ENCODE data around the gene PPP1R26. TPM values are rescaled to one million over a fixed set of nuclear protein-coding genes. Genes with fewer than 3 reads are reported as not detected.

Gene PPP1R26
- total RNA-seq, 1 donor from 2014 or later = 50.2 TPM

DNA sequence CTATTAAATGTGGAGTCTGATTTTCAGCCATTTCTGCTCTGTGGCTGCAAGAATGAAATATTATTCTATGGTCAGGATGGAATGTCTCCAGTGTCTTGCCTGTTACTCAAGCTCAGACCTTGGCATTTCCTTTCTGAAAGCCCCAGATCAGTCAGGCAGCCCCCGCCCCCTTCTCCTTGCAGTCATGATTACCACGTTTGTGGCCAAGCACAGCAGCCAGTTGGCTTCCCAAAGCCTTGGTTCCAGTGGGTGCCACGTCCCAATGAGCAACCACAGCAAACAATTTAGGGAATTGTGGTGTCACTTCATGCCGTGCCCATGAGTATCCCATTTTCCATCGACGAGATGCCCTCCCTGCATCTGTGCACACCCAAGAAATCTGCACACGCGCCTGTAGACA is 56.6 kb downstream of the PPP1R26 start:
- peaks cover 2% of the 10 kb centered on the region for H3K4me1 Mint-ChIP-seq (ENCODE audit: low read depth)
- H3K36me3 Mint-ChIP-seq (ENCODE audit: insufficient read depth) = no peaks in the 10 kb centered on the region
- H3K27ac Mint-ChIP-seq = no peak overlapping the region
- TF ChIP-seq, protein P1, sequence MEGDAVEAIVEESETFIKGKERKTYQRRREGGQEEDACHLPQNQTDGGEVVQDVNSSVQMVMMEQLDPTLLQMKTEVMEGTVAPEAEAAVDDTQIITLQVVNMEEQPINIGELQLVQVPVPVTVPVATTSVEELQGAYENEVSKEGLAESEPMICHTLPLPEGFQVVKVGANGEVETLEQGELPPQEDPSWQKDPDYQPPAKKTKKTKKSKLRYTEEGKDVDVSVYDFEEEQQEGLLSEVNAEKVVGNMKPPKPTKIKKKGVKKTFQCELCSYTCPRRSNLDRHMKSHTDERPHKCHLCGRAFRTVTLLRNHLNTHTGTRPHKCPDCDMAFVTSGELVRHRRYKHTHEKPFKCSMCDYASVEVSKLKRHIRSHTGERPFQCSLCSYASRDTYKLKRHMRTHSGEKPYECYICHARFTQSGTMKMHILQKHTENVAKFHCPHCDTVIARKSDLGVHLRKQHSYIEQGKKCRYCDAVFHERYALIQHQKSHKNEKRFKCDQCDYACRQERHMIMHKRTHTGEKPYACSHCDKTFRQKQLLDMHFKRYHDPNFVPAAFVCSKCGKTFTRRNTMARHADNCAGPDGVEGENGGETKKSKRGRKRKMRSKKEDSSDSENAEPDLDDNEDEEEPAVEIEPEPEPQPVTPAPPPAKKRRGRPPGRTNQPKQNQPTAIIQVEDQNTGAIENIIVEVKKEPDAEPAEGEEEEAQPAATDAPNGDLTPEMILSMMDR (IDR thresholded peaks at IDR 0.05; ENCODE audit: unreplicated experiment) = no peak
- no peak for DNase-seq (ENCODE audit: low spot score, unreplicated experiment)
- H3K4me3 Mint-ChIP-seq (ENCODE audit: low read depth) = no peak overlapping the region
- peaks cover 60% of the 10 kb centered on the region for H3K27me3 Mint-ChIP-seq
- H3K9me3 Mint-ChIP-seq (ENCODE audit: low read depth) = no peaks in the 10 kb centered on the region

Other genes starting within 250 kb of the PPP1R26 start
- gene MRPS2, start 20.9 kb downstream of the PPP1R26 start, total RNA-seq = 36.5 and 40.0 TPM in 2 replicates
- gene LCN1, start 41.7 kb downstream of the PPP1R26 start, total RNA-seq = not detected in 2 replicates
- gene OBP2A, start 66.3 kb downstream of the PPP1R26 start, total RNA-seq = not detected in 2 replicates
- not detected in 2 replicates for gene PAEP, start 82.0 kb downstream of the PPP1R26 start, total RNA-seq
- not detected in 2 replicates for gene GLT6D1, start 159.8 kb downstream of the PPP1R26 start, total RNA-seq
- gene LCN9, start 183.5 kb downstream of the PPP1R26 start, total RNA-seq = 0.57 and 1.5 TPM in 2 replicates
- gene SOHLH1, start 219.7 kb downstream of the PPP1R26 start, total RNA-seq = not detected in 2 replicates
- gene KCNT1, start 222.4 kb downstream of the PPP1R26 start, total RNA-seq = 0.16 TPM in 1 of 2 replicates, not detected in the other

All from progenitor cell of endocrine pancreas (in vitro differentiated cells).